GM10248 (cell line): ENCODE results near the gene MYO15A.
A peak's percentile ranks its signal among the peaks of the same experiment; 100 is the strongest.

Experiments
- CTCF ChIA-PET: fragments of 300-600 bp; sonication (Branson Sonifier 250); formaldehyde crosslinking; extraction: SDS; loops from one replicate; lab custom pipeline; 2021; ENCODE audit warnings: antibody characterized with exemption; lab: Yijun Ruan, JAX
- POLR2A ChIA-PET: fragments of 350-650 bp; sonication (Branson Sonifier 250); formaldehyde crosslinking; extraction: SDS; loops from one replicate; lab custom pipeline; 2020; ENCODE audit warnings: antibody characterized with exemption; lab: Yijun Ruan, JAX
- DNase-seq: peaks from one replicate; pipeline ENCODE4 v3.0.0; 2012; ENCODE audit errors: extremely low spot score
- TF ChIP-seq, protein P1 (sequence below): IDR thresholded peaks from 2 replicates; pipeline ENCODE4 v1.5.1; 2012; ENCODE audit warnings: mild to moderate bottlenecking, low read depth; ENCODE audit errors: extremely low read depth, missing control alignments, control extremely low read depth

The MYO15A gene

GRCh38 chr17:18182978-18183333 is 74.4 kb downstream of the MYO15A start:
- CTCF ChIA-PET: interaction anchor here (1.1 to 7.5 kb wide), 8 partner anchors 10 to 42 kb away, joined by 3 to 51 read pairs (median 6); no protein-coding TSS in a partner anchor
- TF ChIP-seq, protein P1, sequence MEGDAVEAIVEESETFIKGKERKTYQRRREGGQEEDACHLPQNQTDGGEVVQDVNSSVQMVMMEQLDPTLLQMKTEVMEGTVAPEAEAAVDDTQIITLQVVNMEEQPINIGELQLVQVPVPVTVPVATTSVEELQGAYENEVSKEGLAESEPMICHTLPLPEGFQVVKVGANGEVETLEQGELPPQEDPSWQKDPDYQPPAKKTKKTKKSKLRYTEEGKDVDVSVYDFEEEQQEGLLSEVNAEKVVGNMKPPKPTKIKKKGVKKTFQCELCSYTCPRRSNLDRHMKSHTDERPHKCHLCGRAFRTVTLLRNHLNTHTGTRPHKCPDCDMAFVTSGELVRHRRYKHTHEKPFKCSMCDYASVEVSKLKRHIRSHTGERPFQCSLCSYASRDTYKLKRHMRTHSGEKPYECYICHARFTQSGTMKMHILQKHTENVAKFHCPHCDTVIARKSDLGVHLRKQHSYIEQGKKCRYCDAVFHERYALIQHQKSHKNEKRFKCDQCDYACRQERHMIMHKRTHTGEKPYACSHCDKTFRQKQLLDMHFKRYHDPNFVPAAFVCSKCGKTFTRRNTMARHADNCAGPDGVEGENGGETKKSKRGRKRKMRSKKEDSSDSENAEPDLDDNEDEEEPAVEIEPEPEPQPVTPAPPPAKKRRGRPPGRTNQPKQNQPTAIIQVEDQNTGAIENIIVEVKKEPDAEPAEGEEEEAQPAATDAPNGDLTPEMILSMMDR: no peak
- POLR2A ChIA-PET: interaction anchor here (1.1 to 1.6 kb wide), 4 partner anchors 21 to 43 kb away, joined by 3 to 4 read pairs (median 3); no protein-coding TSS in a partner anchor
- DNase-seq: peak; percentile 84

- TF ChIP-seq, protein P1: no peak
- POLR2A ChIA-PET: interaction anchor here (1.1 to 1.6 kb wide), 5 partner anchors 24 to 135 kb away, joined by 3 to 4 read pairs (median 3); no protein-coding TSS in a partner anchor
- CTCF ChIA-PET: interaction anchor here (0.7 to 7.5 kb wide), 13 partner anchors 13 to 97 kb away, joined by 3 to 51 read pairs (median 4); no protein-coding TSS in a partner anchor
- peak; percentile 99 for DNase-seq
These were observed 75.0 kb downstream of the MYO15A start, which contains the start of gene ALKBH5 for GRCh38 chr17:18183334-18184142. Gene ALKBH5 (plus strand): TSS chr17:18183828. CDS start chr17:18184244, 416 bp downstream.

DNA sequence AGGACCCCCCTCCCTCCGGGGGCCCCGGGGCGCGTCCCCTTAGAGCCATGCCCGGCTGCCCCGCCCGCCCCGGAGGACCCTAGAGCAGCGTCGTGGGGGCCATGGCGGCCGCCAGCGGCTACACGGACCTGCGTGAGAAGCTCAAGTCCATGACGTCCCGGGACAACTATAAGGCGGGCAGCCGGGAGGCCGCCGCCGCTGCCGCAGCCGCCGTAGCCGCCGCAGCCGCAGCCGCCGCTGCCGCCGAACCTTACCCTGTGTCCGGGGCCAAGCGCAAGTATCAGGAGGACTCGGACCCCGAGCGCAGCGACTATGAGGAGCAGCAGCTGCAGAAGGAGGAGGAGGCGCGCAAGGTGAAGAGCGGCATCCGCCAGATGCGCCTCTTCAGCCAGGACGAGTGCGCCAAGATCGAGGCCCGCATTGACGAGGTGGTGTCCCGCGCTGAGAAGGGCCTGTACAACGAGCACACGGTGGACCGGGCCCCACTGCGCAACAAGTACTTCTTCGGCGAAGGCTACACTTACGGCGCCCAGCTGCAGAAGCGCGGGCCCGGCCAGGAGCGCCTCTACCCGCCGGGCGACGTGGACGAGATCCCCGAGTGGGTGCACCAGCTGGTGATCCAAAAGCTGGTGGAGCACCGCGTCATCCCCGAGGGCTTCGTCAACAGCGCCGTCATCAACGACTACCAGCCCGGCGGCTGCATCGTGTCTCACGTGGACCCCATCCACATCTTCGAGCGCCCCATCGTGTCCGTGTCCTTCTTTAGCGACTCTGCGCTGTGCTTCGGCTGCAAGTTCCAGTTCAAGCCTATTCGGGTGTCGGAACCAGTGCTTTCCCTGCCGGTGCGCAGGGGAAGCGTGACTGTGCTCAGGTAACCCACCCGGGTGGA is 75.8 kb downstream of the MYO15A start:
- ChIA-PET CTCF (interaction anchor here (0.7 to 7.5 kb wide), 12 partner anchors 13 to 98 kb away, joined by 3 to 51 read pairs (median 4); no protein-coding TSS in a partner anchor), POLR2A (interaction anchor here (1.4 to 1.6 kb wide), 3 partner anchors 39 to 134 kb away, joined by 3 to 4 read pairs (median 3); no protein-coding TSS in a partner anchor)
- TF ChIP-seq, protein P1: peak; percentile 19
- peak; percentile 45 for DNase-seq

GRCh38 chr17:18185391-18185790 is 76.8 kb downstream of the MYO15A start:
- ChIA-PET CTCF (interaction anchor here (1.0 to 7.5 kb wide), 6 partner anchors 9 to 44 kb away, joined by 3 to 51 read pairs (median 4); no protein-coding TSS in a partner anchor), POLR2A (no interaction called here)
- no peak for DNase-seq
- TF ChIP-seq, protein P1: no peak

- TF ChIP-seq, protein P1: no peak
- ChIA-PET POLR2A (no interaction called here), CTCF (interaction anchor here (1.0 to 7.5 kb wide), 6 partner anchors 8 to 45 kb away, joined by 3 to 51 read pairs (median 4); no protein-coding TSS in a partner anchor)
- no peak for DNase-seq
These were observed 77.5 kb downstream of the MYO15A start for GRCh38 chr17:18185832-18186626.
